ENCODE data around the gene NRG3.

Gene NRG3

GRCh38 chr10:82402906-82403401 lies 528.0 kb downstream of the NRG3 start:
- no peak for DNase-seq

- no peak for DNase-seq
Observed at GRCh38 chr10:82409671-82410070, 534.7 kb downstream of the NRG3 start.

GRCh38 chr10:82411416-82411815 lies 536.4 kb downstream of the NRG3 start:
- DNase-seq = no peak

- no peak for DNase-seq
Observed at GRCh38 chr10:82420001-82420400, 545.0 kb downstream of the NRG3 start.

- DNase-seq = no peak
Observed at GRCh38 chr10:82429302-82429701, 554.3 kb downstream of the NRG3 start.

GRCh38 chr10:82438277-82438676 lies 563.3 kb downstream of the NRG3 start:
- DNase-seq = no peak

- no peak for DNase-seq
Observed at GRCh38 chr10:82440775-82441174, 565.8 kb downstream of the NRG3 start.

GRCh38 chr10:82452046-82452445 lies 577.1 kb downstream of the NRG3 start:
- DNase-seq = no peak

- DNase-seq = no peak
Observed at GRCh38 chr10:82452676-82453075, 577.7 kb downstream of the NRG3 start.

- no peak for DNase-seq
Observed at GRCh38 chr10:82453678-82454293, 578.8 kb downstream of the NRG3 start.

GRCh38 chr10:82462910-82463551 lies 588.0 kb downstream of the NRG3 start:
- DNase-seq = no peak

- DNase-seq = no peak
Observed at GRCh38 chr10:82463614-82464013, 588.6 kb downstream of the NRG3 start.

- no peak for DNase-seq
Observed at GRCh38 chr10:82464191-82464818, 589.3 kb downstream of the NRG3 start.

GRCh38 chr10:82464966-82465365 lies 590.0 kb downstream of the NRG3 start:
- DNase-seq = no peak

GRCh38 chr10:82468453-82468852 lies 593.5 kb downstream of the NRG3 start:
- DNase-seq = no peak

GRCh38 chr10:82472406-82473335 lies 597.7 kb downstream of the NRG3 start:
- no peak for DNase-seq

GRCh38 chr10:82477776-82478175 lies 602.8 kb downstream of the NRG3 start:
- no peak for DNase-seq

- no peak for DNase-seq
Observed at GRCh38 chr10:82492647-82493046, 617.7 kb downstream of the NRG3 start.

- DNase-seq = no peak
Observed at GRCh38 chr10:82496114-82496513, 621.1 kb downstream of the NRG3 start.

GRCh38 chr10:82497439-82497838 lies 622.4 kb downstream of the NRG3 start:
- DNase-seq = no peak

GRCh38 chr10:82498976-82499375 lies 624.0 kb downstream of the NRG3 start:
- DNase-seq = no peak

- no peak for DNase-seq
Observed at GRCh38 chr10:82505009-82505408, 630.0 kb downstream of the NRG3 start.
